ENCODE data around the gene GAGE12D.
"Not testable (repeated sequence)": the region's sequence is repeated elsewhere in the genome, so short reads cannot be mapped to it uniquely, and the experiment has no call there.

Gene GAGE12D, protein sequence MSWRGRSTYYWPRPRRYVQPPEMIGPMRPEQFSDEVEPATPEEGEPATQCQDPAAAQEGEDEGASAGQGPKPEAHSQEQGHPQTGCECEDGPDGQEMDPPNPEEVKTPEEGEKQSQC

DNA sequence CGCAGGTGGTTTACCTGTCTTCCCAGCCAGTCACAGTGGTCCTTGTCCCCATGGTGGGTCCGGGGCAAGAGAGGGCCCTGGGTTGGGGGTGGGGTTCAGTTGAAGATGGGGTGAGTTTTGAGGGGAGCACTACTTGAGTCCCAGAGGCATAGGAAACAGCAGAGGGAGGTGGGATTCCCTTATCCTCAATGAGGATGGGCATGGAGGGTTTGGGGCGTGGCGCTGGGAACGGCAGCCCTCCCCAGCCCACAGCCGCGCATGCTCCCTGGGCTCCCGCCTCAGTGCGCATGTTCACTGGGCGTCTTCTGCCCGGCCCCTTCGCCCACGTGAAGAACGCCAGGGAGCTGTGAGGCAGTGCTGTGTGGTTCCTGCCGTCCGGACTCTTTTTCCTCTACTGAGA, at the start of gene GAGE12D:
GAGE12D (plus strand) TSS at position 301 of the 400 bp plus-strand sequence. CDS start 1,155 bp downstream, outside the sequence.
- not testable (repeated sequence) for DNase-seq (ENCODE audit: low spot score)

DNA sequence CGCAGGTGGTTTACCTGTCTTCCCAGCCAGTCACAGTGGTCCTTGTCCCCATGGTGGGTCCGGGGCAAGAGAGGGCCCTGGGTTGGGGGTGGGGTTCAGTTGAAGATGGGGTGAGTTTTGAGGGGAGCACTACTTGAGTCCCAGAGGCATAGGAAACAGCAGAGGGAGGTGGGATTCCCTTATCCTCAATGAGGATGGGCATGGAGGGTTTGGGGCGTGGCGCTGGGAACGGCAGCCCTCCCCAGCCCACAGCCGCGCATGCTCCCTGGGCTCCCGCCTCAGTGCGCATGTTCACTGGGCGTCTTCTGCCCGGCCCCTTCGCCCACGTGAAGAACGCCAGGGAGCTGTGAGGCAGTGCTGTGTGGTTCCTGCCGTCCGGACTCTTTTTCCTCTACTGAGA, 9.7 kb upstream of the GAGE12D start, which contains the start of gene GAGE12C:
GAGE12C (plus strand) TSS at position 301 of the 400 bp plus-strand sequence. CDS start 1,155 bp downstream, outside the sequence.
- DNase-seq (ENCODE audit: low spot score): not testable (repeated sequence)

DNA sequence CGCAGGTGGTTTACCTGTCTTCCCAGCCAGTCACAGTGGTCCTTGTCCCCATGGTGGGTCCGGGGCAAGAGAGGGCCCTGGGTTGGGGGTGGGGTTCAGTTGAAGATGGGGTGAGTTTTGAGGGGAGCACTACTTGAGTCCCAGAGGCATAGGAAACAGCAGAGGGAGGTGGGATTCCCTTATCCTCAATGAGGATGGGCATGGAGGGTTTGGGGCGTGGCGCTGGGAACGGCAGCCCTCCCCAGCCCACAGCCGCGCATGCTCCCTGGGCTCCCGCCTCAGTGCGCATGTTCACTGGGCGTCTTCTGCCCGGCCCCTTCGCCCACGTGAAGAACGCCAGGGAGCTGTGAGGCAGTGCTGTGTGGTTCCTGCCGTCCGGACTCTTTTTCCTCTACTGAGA, 9.5 kb downstream of the GAGE12D start, which contains the start of gene GAGE12E:
GAGE12E (plus strand) TSS at position 301 of the 400 bp plus-strand sequence. CDS start 1,155 bp downstream, outside the sequence.
- DNase-seq (ENCODE audit: low spot score): not testable (repeated sequence)

DNA sequence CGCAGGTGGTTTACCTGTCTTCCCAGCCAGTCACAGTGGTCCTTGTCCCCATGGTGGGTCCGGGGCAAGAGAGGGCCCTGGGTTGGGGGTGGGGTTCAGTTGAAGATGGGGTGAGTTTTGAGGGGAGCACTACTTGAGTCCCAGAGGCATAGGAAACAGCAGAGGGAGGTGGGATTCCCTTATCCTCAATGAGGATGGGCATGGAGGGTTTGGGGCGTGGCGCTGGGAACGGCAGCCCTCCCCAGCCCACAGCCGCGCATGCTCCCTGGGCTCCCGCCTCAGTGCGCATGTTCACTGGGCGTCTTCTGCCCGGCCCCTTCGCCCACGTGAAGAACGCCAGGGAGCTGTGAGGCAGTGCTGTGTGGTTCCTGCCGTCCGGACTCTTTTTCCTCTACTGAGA, 19.0 kb downstream of the GAGE12D start, which contains the start of gene GAGE12F:
GAGE12F (plus strand) TSS at position 301 of the 400 bp plus-strand sequence. CDS start 1,155 bp downstream, outside the sequence.
- DNase-seq (ENCODE audit: low spot score): not testable (repeated sequence)

DNA sequence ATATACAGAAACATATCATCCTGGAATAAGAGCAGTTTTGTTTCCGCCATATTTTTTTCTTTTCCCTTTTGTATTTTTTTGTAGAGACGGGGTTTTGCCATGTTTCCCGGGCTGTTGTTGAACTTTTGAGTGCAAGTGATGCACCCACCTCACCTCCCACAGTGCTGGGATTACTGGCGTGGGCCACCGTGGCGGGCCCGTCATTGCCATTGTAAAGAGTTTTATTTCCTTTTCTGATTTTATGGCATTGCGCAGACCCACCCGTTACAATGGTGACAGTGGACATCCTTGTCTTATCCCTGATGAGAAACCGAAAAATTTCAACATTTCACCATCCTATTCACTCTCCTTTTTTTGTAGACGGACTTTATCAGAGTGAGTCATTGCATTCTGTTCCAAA, 27.2 kb downstream of the GAGE12D start:
- not testable (repeated sequence) for DNase-seq (ENCODE audit: low spot score)

DNA sequence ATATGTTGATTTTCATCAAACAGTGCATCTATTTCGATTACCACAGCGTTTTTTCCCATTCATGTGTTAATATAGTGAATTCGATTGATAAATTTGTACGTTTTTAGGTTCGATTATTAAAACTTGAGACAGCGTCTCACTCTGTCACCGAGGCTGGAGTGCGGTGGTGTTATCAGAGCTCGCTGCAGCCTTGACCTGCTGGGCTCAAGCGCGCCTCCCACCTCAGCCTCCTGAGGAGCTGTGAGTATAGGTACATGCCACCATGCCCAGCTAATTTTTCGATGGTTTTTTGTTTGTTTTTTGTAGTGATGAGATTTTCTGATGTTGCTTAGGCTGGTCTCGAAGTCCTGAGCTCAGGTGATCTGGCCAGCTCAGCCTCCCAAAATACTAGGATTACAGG, 27.6 kb downstream of the GAGE12D start:
- DNase-seq (ENCODE audit: low spot score): not testable (repeated sequence)

DNA sequence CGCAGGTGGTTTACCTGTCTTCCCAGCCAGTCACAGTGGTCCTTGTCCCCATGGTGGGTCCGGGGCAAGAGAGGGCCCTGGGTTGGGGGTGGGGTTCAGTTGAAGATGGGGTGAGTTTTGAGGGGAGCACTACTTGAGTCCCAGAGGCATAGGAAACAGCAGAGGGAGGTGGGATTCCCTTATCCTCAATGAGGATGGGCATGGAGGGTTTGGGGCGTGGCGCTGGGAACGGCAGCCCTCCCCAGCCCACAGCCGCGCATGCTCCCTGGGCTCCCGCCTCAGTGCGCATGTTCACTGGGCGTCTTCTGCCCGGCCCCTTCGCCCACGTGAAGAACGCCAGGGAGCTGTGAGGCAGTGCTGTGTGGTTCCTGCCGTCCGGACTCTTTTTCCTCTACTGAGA, 28.6 kb downstream of the GAGE12D start, which contains the start of gene GAGE12G:
GAGE12G (plus strand) TSS at position 301 of the 400 bp plus-strand sequence. CDS start 1,155 bp downstream, outside the sequence.
- DNase-seq (ENCODE audit: low spot score): not testable (repeated sequence)

DNA sequence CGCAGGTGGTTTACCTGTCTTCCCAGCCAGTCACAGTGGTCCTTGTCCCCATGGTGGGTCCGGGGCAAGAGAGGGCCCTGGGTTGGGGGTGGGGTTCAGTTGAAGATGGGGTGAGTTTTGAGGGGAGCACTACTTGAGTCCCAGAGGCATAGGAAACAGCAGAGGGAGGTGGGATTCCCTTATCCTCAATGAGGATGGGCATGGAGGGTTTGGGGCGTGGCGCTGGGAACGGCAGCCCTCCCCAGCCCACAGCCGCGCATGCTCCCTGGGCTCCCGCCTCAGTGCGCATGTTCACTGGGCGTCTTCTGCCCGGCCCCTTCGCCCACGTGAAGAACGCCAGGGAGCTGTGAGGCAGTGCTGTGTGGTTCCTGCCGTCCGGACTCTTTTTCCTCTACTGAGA, 38.1 kb downstream of the GAGE12D start, which contains the start of gene GAGE12H:
GAGE12H (plus strand) TSS at position 301 of the 400 bp plus-strand sequence. CDS start 1,155 bp downstream, outside the sequence.
- not testable (repeated sequence) for DNase-seq (ENCODE audit: low spot score)

DNA sequence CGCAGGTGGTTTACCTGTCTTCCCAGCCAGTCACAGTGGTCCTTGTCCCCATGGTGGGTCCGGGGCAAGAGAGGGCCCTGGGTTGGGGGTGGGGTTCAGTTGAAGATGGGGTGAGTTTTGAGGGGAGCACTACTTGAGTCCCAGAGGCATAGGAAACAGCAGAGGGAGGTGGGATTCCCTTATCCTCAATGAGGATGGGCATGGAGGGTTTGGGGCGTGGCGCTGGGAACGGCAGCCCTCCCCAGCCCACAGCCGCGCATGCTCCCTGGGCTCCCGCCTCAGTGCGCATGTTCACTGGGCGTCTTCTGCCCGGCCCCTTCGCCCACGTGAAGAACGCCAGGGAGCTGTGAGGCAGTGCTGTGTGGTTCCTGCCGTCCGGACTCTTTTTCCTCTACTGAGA, 47.7 kb downstream of the GAGE12D start, which contains the start of gene GAGE2A:
GAGE2A (plus strand) TSS at position 301 of the 400 bp plus-strand sequence. CDS start 1,155 bp downstream, outside the sequence.
- DNase-seq (ENCODE audit: low spot score): not testable (repeated sequence)

DNA sequence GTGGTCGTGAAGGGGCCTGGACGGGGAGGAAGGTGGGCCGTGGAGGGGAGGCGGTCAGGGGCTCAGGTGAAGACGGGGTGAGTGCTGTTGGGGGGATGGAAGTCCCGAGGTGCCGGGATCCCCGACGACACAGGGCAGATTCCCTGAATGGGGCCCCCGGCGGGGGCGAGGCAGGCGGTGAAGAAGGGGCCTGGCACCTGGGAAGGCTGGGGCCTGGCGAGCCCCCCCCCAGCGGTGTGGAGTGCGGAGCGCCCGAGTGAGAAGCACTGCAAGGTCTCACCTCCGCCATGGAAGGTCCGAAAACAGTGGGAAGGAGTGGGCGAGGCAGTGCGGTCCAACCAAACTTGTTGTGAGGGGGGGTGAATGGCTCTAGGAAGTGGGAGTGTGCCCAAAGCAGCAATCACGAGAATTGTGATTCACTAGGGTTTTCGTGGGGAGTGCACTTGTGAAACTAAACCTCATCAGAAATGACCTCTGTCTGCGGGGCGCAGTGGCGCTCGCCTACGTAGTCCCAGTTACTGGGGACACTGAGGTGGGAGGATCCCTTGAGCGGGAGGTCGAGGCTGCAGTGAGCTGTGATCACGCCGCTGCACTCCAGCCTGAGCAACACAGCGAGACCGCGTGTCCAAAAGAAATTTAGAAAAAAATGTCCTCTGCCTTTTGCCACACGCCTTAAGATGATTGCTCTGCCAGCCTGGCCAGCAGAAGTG, 48.4 kb downstream of the GAGE12D start:
- not testable (repeated sequence) for DNase-seq (ENCODE audit: low spot score)

DNA sequence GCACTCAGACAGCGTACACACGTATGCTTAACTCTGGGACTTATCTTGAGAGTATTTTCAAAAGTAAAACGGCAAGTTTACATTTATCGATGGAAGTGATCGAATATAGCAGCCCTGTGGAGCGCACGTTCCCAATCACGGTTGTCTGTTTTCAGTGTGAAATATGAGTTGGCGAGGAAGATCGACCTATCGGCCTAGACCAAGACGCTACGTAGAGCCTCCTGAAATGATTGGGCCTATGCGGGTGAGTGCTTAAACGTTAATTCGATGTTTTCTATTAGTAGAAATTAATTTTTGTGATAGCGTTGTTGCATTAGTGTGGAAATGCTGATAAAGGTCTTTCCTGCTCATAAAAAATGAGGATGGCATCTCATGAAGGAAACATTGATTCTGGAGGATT, 49.0 kb downstream of the GAGE12D start:
- not testable (repeated sequence) for DNase-seq (ENCODE audit: low spot score)

Measured in pons (tissue), 1 donor.